SJCRH30 (cell line): ENCODE data around the gene CCR5AS.
"Not testable (repeated sequence)": the region's sequence is repeated elsewhere in the genome, so short reads cannot be mapped to it uniquely, and the experiment has no call there.

Experiments used
- DNase-seq, 2 experiments: peaks; one replicate each; pipeline ENCODE4 v3.0.0-alpha.2; 2015 to 2020
- H3K27ac ChIP-seq: fragments of 250-450 bp; sonication (Bioruptor Pico); 2 replicates; pipeline ENCODE4 v1.5.1; 2020; ENCODE audit warnings: mild to moderate bottlenecking, moderate library complexity
- H3K27me3 ChIP-seq: fragments of 250-450 bp; sonication (Bioruptor Pico); 2 replicates; pipeline ENCODE4 v1.5.1; 2020; ENCODE audit warnings: mild to moderate bottlenecking, moderate library complexity
- H3K36me3 ChIP-seq: fragments of 250-450 bp; sonication (Bioruptor Pico); 2 replicates; pipeline ENCODE4 v1.5.1; 2020; ENCODE audit warnings: mild to moderate bottlenecking, moderate library complexity
- H3K4me1 ChIP-seq: fragments of 250-450 bp; sonication (Bioruptor Pico); 2 replicates; pipeline ENCODE4 v1.5.1; 2020; ENCODE audit warnings: mild to moderate bottlenecking, moderate library complexity
- H3K4me3 ChIP-seq: fragments of 250-450 bp; sonication (Bioruptor Pico); 2 replicates; pipeline ENCODE4 v1.5.1; 2020; ENCODE audit warnings: mild to moderate bottlenecking, moderate library complexity
- H3K9me3 ChIP-seq: fragments of 250-450 bp; sonication (Bioruptor Pico); replicated peaks from 2 replicates; pipeline ENCODE4 v1.5.1; 2020; ENCODE audit warnings: mild to moderate bottlenecking, moderate library complexity

CCR5AS gene

DNA sequence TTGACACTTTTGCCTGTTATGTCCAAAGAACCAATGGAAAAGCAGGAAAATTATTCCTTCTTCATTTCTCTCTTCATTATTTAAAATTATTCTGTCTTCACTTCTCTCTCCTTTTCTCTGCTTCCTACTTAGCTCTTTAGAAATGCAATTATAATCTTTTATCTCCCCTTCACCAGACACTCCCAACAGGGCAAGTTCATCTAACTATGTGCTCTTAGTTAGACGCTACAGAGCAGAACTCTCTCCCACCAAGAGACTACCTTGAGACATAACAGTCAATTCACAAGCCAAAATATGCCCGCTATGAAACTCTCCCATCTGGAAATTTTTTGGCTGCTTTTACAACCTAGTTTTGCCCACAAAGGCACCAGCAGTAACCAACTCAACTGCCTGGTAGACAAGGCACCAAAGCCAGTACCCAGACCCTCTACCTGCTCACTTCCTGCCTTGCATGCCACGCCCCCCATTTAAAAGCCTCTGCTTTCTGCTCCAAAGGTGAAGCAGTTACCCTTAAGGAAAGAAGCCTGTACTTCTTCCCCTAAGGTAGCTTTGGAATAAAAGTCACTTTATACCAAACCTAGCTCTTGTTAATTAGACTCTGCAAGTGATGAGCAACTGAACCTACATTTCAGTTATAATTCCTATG is 28.3 kb upstream of the CCR5AS start:
- Histone ChIP-seq H3K4me1 (no peaks in the 10 kb centered on the region), H3K4me3 (no peak overlapping the region), H3K36me3 (no peaks in the 10 kb centered on the region), H3K9me3 (no peaks in the 10 kb centered on the region), H3K27me3 (no peaks in the 10 kb centered on the region), H3K27ac (no peak overlapping the region)
- no peak for DNase-seq

DNA sequence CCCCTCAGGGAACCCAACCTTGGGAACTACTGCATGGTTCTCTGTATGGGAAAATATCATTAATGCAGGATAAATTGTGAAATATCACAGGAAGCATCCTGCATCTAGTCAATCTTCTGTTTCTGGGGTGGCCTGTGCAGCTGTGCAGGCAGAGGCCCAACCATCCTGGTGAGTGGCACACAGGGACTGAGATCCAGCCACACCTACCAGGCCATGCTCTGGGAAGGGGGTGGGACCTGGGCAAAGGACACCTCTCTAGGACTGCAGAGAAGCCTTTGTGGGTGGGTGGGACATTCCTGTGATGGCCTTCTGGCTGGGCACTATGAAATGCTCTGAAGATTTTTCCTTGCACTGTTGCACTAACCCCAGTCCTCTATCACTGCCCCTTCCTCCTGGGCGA is 27.0 kb upstream of the CCR5AS start:
- Histone ChIP-seq H3K27me3 (no peaks in the 10 kb centered on the region), H3K36me3 (no peaks in the 10 kb centered on the region), H3K9me3 (no peaks in the 10 kb centered on the region), H3K27ac (no peak overlapping the region), H3K4me1 (no peaks in the 10 kb centered on the region), H3K4me3 (no peak overlapping the region)
- DNase-seq: no peak

DNA sequence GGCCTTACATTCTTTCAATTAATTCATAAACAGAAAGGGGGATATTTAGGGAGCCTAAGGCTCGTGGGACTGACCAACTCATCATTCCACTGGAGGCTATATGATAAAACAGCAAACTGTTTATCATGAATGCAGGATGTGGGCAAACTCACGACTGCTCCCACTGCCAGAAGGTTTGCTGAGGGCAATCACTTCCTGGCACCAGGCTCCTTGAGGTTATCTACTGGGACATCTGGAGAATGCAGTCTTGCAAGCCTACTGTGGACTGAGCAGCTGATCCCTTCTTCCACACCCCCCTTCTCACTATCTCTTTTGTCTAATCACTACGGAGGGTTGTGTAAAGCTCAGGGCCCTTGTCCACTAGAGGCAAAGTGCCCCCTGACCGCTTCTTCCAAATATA is 26.3 kb upstream of the CCR5AS start:
- not testable (repeated sequence) for H3K4me1 ChIP-seq, DNase-seq, H3K27ac ChIP-seq, H3K9me3 ChIP-seq, H3K27me3 ChIP-seq, H3K36me3 ChIP-seq, H3K4me3 ChIP-seq

DNA sequence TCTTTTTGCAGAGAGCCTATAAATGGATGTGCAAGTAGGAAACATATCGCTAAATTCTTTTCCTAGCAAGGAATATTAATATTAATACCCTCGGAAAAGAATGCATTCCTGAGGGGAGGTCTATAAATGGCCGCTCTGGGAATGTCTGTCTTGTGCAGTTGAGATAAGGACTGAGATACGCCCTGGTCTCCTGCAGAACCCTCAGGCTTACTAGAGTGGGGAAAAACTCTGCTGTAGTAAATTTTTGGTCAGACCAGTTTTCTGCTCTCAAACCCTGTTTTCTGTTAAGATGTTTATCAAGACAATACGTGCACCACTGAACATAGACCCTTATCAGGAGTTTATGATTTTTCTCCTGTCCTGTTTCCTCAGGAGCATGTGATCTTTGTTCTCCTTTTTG is 25.0 kb upstream of the CCR5AS start:
- not testable (repeated sequence) for H3K9me3 ChIP-seq, H3K36me3 ChIP-seq, H3K27ac ChIP-seq, H3K4me1 ChIP-seq, H3K27me3 ChIP-seq, H3K4me3 ChIP-seq, DNase-seq

DNA sequence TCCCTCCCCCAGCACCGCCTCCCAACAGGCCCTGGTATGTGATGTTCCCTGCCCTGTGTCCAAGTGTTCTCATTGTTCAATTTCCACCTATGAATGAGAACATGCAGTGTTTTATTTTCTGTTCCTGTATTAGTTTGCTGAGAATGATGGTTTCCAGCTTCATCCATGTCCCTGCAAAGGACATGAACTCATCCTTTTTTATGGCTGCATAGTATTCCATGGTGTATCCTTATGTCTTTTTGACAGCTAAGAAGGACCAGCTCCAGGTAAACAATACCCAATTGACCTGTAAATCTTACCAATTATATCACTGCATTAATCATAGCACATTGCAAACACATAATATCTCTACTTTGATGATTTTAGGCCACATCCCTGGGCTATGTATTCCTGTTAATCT is 24.0 kb upstream of the CCR5AS start:
- not testable (repeated sequence) for H3K4me3 ChIP-seq, H3K36me3 ChIP-seq, H3K4me1 ChIP-seq, H3K27me3 ChIP-seq, H3K27ac ChIP-seq, DNase-seq, H3K9me3 ChIP-seq

DNA sequence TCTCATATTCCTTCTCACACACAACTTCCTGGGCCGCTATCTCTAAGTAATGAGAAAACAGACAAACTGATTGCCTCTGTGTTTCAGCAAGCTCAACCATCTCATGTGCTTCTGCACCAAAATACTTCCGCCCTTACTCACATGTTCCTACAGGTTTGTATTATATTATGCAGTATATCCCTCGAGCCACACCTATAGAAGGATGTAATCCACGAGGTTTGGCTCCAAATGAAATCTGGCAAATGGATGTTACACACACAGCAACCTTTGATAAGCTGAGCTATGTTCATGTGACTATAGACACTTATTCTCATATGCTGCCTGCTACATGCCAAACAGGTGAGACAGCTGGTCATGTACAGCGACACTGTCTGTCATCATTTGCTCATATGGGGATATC is 22.8 kb upstream of the CCR5AS start:
- no peak overlapping the region for H3K4me3 ChIP-seq

DNA sequence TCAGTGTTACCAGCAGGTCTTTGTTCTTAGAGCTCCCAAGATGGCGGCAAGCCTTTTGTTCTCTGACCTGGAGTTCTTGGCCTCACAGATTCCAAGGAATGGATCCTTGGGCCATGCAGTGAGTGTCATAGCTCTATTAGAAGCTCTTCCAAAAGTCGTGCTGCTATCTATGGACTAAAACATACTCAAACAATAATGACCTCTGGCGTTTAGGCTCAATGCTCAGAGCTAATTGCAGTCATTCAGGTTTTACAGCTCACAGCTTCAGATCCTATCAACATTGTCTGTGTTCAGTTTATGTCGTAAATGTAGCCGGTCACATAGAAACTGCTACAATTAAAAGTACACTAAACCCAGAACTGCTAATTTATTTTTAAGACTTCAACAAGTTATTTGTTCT is 22.4 kb upstream of the CCR5AS start:
- Histone ChIP-seq H3K4me1 (no peaks in the 10 kb centered on the region), H3K27me3 (no peaks in the 10 kb centered on the region), H3K9me3 (no peaks in the 10 kb centered on the region), H3K4me3 (no peak overlapping the region), H3K27ac (no peak overlapping the region), H3K36me3 (no peaks in the 10 kb centered on the region)
- no peak for DNase-seq

More for the DNA sequence above, 22.8 kb upstream of the CCR5AS start:
- H3K27ac ChIP-seq: no peak overlapping the region
- no peak for DNase-seq
- no peaks in the 10 kb centered on the region for H3K27me3 ChIP-seq
- no peaks in the 10 kb centered on the region for H3K36me3 ChIP-seq
- no peaks in the 10 kb centered on the region for H3K4me1 ChIP-seq
- no peaks in the 10 kb centered on the region for H3K9me3 ChIP-seq

DNA sequence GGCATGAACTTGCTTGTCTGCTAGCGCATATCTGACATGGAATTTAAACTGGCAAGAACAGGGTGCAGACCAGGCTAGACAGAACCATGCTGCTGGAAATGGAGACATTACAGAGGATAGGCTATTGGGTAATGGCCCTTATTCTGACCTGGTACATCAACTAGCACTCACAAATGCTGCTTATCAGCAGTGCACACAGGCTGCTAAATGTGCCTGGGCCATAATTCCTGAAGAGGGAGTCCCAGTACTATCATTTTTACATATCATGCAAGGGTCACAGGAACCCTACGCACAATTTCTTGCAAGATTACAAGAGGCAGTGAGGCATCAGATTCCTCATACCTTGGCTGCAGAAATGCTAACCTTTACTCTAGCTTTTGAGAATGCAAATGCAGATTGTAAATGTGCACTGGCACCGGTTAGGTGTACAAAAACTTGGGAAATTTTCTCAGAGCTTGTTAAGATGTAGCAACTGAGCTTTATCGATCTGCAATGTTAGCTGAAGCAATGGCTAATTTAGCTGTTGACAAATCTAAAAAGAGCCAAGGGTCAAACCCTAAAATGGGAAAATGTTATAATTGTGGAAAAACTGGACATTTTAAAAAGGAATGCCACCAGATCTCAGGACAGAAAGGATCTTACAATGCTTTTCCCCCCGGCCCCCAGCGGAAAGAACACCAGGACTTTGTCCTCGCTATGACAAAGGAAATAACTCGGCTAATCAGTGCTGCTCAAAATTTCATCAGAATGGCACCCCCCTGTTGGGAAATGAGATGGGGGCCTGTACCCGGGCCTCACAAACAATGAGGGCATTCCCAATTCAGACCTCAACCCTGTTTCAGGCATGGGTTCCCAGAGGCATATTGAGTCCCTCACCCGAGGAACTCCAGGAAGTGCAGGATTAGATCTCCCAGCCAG is 21.3 kb upstream of the CCR5AS start:
- H3K9me3 ChIP-seq: no peaks in the 10 kb centered on the region
- H3K27me3 ChIP-seq: no peaks in the 10 kb centered on the region
- H3K27ac ChIP-seq: no peak overlapping the region
- peak in 1 of 2 experiments; percentile 4 for DNase-seq
- H3K36me3 ChIP-seq: no peaks in the 10 kb centered on the region
- H3K4me3 ChIP-seq: no peak overlapping the region
- H3K4me1 ChIP-seq: no peaks in the 10 kb centered on the region

DNA sequence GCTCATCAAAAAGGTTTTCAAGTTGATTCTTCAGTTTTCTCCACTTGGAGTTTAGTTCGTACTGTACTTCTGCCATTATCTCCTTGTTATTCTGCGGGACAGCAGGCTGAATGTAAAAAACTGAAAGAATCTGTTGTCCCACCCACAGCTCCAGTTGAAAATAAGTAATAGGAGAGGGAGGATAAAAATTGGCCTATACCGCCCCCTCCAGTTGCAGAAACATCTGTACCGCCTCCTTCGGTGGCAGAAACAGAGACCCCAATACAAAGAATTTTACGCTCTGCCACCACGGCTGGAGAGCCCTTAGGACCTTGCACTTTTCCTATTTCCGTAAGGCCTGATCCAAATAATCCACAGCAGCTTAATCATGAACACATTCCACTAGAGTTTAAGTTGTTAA is 20.5 kb upstream of the CCR5AS start:
- not testable (repeated sequence) for DNase-seq, H3K4me1 ChIP-seq, H3K27ac ChIP-seq, H3K36me3 ChIP-seq, H3K4me3 ChIP-seq, H3K27me3 ChIP-seq, H3K9me3 ChIP-seq

DNA sequence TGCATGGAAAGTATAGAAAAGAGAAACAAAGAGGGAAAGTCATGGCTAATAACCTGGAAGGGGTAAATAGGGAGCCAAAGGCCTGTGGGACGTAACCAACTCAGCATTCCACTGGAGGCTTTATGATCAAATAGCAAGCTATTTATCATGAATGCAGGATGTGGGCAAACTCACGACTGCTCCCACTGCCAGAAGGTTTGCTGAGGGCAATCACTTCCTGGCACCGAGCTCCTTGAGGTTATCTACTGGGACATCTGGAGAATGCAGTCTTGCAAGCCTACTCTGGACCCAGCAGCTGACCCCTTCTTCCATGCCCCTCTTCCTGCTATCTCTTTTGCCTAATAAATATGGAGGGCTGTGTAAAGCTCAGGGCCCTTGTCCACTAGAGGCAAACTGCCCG is 19.6 kb upstream of the CCR5AS start:
- H3K4me1 ChIP-seq, DNase-seq, H3K4me3 ChIP-seq, H3K9me3 ChIP-seq, H3K27ac ChIP-seq, H3K36me3 ChIP-seq, H3K27me3 ChIP-seq: not testable (repeated sequence)

DNA sequence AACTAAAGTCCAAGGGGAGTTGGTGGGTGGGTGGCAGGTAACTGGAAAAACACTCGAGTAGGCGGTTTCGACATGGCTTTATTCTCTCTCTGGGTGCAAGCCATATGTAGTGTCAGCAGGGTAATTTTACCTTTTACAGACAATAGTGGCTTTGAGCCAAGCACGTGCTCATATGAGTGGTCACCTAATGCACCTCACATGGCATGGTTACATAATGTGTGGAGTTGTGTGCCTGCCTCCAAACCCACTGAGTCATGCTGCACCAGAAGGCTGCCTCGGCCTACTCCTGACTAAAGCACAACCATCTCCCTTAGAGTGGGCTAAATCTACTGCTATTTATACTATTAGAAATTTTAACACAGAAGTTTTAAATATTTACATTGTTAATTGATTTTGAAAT is 16.7 kb upstream of the CCR5AS start:
- DNase-seq: no peak
- Histone ChIP-seq H3K4me1 (no peaks in the 10 kb centered on the region), H3K4me3 (no peak overlapping the region)

DNA sequence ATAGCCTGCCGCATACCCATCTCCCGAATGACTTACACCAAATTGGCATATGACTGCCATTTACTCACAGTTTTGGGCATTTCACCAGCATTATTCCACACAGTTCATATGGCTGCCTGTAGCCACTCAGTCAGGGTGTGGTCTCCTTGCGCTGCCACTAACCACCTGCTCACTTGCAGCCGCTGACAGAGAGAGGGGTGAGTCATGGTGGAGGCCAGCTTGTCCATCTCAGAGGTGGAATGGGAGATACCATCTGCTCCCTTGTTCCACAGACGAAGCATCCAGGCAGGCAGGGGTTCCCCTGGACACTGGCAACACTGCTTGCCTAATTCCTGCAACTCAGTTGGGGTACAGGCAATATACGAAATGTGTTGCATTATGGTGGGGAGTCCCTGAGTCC is 15.8 kb upstream of the CCR5AS start:
- peak; percentile 23 to 32 for DNase-seq
- H3K36me3 ChIP-seq: no peaks in the 10 kb centered on the region
- no peaks in the 10 kb centered on the region for H3K27me3 ChIP-seq
- no peaks in the 10 kb centered on the region for H3K4me1 ChIP-seq
- no peaks in the 10 kb centered on the region for H3K9me3 ChIP-seq
- no peak overlapping the region for H3K27ac ChIP-seq
- H3K4me3 ChIP-seq: no peak overlapping the region

More for the DNA sequence above, 16.7 kb upstream of the CCR5AS start:
- Histone ChIP-seq H3K27ac (no peak overlapping the region), H3K27me3 (no peaks in the 10 kb centered on the region), H3K9me3 (no peaks in the 10 kb centered on the region), H3K36me3 (no peaks in the 10 kb centered on the region)

DNA sequence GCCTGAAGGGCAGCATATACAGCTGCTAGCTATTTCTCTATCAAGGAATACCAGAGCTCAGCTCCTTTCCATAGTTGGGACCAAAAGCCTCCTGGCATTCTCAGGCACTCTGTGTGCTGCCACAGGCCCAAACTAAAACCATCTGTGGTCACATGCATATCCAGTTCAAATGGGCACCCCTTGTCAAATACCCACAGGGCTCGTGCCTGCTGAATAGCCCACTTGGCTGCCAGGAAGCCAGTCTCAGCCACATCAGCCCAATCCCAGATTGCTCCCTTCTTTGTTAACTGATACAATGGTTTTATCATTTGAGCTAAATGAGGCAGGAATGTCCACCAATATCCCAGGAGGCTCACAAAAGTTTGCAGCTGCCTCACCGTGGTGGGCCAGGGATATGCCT is 14.1 kb upstream of the CCR5AS start:
- H3K36me3 ChIP-seq: no peaks in the 10 kb centered on the region
- H3K4me3 ChIP-seq: no peak overlapping the region
- no peak overlapping the region for H3K27ac ChIP-seq
- H3K9me3 ChIP-seq: no peaks in the 10 kb centered on the region
- DNase-seq: no peak
- H3K4me1 ChIP-seq: no peaks in the 10 kb centered on the region
- no peaks in the 10 kb centered on the region for H3K27me3 ChIP-seq

DNA sequence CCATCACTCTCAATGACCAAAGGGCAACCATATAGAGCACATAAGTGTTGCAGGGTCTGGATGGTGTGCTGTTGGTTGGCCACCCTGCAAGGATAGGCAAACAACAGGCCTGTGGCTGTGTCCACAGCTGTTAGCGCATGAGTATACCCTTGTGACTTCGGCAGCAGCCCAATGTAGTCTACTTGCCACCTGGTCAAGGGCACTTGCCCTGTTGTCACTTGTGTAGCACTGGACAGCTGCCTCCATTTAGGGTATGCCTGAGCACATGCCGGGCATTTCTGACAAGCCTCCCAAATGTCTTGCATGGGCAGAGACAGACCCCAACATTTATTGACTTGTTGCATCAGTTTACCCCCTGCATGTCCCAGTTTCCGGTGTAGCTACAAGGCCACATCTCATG is 12.9 kb upstream of the CCR5AS start:
- H3K36me3 ChIP-seq: no peaks in the 10 kb centered on the region
- no peak for DNase-seq
- H3K4me1 ChIP-seq: no peaks in the 10 kb centered on the region
- H3K27me3 ChIP-seq: no peaks in the 10 kb centered on the region
- H3K4me3 ChIP-seq: no peak overlapping the region
- no peak overlapping the region for H3K27ac ChIP-seq
- no peaks in the 10 kb centered on the region for H3K9me3 ChIP-seq

DNA sequence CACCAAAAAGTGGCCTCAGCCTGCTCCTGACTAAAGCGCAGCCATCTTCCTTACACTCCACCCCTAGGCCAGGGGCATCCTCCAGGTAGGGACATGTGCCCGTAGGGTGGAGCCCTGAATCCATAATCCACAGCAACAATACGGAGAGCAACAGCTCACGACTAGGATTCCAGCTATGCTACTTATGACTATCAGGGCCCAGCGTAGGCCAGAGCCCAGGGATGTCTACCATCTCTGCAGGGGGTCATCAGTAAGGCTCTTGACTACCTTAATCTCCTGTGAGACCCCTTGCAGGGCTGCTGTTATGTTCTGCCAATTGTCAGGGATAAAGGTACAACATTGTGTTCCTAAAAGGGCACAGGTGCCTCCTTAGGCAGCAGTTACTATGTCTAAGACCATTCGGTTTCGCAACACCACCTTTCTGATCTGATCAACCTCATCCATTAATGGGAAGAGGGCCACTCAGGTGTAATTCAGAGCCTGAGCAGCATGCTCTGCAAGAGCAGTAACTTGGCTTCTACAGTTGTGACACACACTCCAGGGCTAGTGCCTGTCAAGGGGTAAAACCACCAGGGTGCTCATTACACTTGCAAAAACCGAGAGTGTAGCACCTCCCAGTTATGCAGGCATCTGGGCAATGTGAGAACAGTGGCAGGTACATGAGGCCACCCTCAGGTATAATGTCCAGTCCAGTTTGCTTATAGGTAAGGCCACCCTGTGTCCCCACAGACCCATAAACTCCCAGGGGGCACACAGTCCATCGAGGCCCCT is 11.2 kb upstream of the CCR5AS start:
- Histone ChIP-seq H3K27ac (no peak overlapping the region), H3K9me3 (no peaks in the 10 kb centered on the region), H3K27me3 (no peaks in the 10 kb centered on the region), H3K36me3 (no peaks in the 10 kb centered on the region), H3K4me3 (no peak overlapping the region), H3K4me1 (no peaks in the 10 kb centered on the region)
- DNase-seq: no peak
